ENCODE results near the gene CLP1. TPM values are rescaled to one million over a fixed set of nuclear protein-coding genes. Genes with fewer than 3 reads are reported as not detected.
A peak's percentile ranks its signal among the peaks of the same experiment; 100 is the strongest.
"Not testable (repeated sequence)": the region's sequence is repeated elsewhere in the genome, so short reads cannot be mapped to it uniquely, and the experiment has no call there.

CLP1 gene
- total RNA-seq, 1 donor from 2014 or later, result 12.0 TPM

DNA sequence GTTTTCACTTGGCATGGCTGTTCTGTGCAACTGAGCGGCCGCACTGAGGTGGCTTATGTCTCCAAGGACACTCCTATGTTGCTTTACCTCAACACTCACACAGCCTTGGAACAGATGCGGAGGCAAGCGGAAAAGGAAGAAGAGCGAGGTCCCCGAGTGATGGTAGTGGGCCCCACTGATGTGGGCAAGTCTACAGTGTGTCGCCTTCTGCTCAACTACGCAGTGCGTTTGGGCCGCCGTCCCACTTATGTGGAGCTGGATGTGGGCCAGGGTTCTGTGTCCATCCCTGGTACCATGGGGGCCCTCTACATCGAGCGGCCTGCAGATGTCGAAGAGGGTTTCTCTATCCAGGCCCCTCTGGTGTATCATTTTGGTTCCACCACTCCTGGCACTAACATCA lies 2.1 kb downstream of the CLP1 start:
- DNase-seq (ENCODE audit: low spot score), result no peak

DNA sequence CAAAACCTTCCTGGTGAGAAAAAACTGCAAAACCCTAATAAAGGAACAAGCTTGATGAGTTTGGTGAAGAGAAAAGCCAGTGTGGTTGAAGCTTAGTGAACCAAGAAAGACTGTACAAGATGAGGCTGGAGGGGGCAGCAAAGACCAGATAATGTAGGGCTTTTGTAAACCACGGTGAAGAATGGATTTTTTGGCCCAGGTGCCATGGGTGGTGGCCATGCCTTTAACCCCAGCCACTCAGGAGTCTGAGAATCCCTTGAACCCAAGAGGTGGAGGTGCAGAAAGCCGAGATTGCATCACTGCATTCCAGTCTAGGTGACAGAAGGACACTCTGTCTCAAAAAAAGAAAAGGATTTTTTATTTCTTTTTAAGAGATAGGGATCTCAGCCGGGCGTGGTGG lies 5.3 kb downstream of the CLP1 start:
- DNase-seq (ENCODE audit: low spot score), result no peak

DNA sequence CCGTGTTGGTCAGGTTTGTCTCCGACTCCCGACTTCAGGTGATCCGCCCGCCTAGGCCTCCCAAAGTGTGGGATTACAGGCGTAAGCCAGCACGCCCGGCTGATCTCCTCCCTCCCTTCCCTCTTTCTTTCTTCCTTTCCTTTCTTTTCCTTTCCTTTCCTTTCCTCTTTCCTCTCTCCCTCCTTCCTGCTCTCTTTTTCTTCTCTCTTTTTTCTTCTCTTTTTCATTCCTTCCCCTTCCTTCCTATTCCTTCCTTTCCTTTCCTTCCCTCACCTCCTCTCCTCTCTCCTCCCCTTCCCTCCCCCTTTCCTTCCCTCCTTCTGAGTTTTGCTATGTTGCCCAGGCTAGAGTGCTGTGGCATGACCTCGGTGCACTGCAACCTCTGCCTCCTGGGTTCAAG lies 6.4 kb downstream of the CLP1 start:
- DNase-seq (ENCODE audit: low spot score), result no peak

DNA sequence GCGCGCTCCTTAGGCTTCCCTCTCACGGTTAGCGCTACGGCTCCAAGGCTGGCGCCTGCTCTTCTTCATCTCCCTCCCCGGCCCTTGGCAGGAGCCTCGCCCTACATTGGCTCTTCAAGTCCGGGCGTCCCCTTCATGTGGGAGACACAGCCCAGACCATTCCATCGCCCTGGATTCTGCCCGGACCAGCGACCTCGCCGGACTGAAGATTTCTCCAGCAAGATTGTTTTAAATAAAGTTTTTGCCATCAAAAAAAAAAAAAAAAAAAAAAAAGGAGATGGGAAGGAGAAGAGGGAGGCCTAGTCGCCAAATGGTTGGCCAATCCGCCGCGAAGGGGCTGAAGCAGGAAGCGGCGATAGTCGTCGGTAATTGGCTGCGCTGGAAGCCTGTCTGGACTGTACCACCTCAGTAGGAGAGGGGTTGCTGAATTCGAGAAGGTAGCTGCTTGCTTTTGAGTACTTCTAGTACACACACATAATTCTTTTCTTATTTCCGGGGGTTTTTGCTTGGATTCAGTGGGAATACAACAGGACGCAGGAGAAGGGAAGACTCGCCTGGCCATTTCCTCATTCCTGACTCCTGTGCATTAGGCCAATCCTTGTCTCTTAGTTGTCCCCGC lies 9.7 kb downstream of the CLP1 start:
- peak; percentile 97 for DNase-seq (ENCODE audit: low spot score)

DNA sequence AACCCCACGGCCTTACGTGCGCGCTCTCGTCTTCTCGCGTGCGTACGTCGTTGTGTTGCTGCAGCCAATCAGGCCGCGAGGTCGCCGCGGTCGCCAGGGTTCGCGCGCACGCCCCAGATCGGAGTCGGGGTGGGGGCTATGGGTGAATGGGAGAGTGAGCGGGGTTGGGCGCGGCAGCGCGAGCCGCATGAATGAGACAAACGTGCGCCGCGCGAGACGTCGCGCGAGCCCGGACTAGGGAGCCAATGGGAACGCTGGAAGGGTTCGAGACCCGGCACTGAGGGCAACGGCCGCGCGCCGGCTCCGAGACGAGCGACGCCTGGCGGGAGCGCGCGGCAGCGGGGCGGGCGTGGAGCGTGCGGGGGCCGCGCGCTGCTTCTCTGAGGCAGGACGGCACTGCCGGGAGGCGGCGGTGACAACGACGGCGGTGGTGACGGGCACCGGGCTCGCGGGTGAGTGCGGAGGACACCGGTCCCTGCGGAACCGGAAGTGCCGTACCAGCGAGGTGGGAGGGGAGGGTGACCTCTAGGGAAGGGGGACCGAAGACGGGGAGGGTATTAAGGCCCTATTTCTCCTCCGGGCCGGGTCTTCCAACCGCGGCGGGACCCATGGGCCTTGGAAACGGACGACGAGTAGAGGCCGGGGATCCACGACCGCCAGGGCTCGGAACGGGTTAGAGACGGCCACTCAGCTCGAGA lies 10.3 kb downstream of the CLP1 start, which contains the start of gene ZDHHC5:
Gene ZDHHC5 (plus strand): TSS at position 379 of the 698 bp plus-strand sequence. CDS start 4,977 bp downstream, outside the sequence.
- DNase-seq (ENCODE audit: low spot score), result peak; percentile 99

DNA sequence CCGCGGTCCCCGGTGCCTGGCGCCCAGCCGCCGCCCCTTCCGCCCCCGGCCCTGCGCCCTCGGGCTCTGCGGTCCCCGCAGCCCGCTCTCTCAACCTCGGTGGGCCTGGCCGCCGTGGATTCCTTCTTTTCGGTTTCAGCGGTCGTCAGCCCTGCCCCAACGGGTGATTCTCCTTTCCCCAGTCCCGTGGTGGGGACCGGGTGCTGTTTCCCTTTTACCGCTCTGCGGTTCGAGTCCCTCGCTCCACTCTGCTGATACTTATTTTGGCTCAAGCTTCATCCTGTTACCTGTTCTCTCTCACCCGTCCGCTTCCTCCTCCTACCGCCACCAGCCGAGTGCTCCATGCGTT lies 10.8 kb downstream of the CLP1 start:
- DNase-seq (ENCODE audit: low spot score), result no peak

DNA sequence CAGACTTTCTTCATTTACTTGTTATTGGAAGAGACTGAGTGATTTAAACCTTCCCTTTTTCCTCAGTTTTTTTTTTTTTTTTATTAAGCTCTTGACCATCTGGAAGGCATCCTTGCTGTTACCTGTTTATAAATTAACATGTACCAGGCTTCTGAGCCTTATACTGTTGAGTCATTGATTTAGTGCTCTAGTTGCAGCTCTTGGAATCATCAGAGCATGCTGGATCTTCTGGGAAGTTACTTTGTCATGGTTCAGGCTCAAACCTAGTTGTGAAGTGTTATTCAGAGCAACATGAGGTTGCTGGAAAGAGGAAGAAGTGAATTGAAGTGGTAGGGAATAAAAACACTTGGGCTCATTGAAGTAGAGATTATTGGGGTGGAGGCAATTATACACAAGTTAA lies 16.7 kb downstream of the CLP1 start:
- no peak for DNase-seq (ENCODE audit: low spot score)

DNA sequence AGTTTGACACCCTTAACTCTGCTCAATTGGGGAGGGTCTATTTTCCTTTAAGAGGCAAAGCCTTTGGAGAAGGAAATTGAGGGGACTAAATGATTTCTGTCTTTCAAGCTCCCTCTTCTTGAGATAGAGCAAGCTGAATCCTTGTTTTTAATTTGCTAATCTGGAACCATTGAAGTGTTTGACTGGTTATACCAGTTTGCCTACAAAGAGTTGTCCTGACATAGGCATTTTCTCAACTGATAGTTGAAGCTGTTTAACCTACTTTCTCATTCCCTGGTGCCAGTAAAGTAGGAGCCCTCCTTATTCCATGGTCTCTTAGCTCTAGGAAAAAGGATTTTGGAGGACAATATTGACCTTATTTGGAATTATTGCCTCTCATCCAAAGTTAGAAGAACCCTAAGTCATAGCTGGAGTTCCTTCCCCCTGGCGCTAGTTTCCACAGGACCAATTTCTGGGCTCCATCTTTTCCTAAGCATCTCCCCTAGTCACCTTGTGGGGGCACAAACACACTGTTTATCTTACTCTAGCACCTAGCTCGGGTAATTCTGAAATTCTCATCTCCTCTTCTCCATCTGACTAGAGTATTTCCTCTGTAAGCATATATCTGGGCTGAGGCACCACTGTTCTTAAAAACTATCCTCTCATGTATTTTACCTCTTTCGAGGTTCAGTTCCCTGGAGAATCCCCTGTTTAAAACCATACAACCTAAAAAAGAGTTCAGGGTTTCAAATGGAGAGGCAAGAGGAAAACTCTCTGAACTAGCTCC lies 17.8 kb downstream of the CLP1 start:
- no peak for DNase-seq (ENCODE audit: low spot score)

DNA sequence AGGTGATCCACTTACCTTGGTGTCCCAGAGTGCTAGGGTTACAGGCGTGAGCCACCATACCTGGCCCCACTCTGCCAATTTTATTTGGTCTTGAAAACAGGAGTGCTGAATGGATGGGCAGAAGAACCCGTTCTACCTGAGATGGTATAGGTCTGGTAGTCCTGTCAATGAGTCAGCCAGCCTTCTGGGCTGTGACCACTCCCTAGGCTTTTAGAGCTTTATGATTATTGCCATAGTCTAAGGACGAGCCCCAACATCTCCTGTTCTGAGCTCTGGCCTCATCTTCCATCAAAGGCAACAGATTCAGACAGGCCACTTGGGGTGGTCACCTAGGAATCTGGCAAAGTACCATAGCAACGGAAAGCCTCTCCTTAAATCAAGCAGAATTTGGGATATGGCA lies 21.8 kb downstream of the CLP1 start:
- DNase-seq (ENCODE audit: low spot score), result no peak

DNA sequence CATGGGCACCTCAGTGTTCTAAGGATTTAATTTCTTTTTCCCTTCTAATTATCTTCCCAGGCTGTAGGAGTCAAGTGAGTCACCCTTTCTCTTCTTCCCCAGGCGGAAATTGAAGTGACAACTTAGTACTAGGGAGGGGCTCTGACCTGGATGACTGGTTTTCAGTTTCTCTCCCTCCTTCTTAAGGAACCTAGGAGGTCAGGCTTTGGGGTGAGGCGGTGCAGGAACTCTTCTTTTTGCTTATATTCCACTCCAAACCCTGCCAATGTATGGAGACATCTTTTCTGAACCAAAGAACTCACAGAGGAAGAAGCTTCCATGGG lies 23.0 kb downstream of the CLP1 start:
- DNase-seq (ENCODE audit: low spot score), result no peak

DNA sequence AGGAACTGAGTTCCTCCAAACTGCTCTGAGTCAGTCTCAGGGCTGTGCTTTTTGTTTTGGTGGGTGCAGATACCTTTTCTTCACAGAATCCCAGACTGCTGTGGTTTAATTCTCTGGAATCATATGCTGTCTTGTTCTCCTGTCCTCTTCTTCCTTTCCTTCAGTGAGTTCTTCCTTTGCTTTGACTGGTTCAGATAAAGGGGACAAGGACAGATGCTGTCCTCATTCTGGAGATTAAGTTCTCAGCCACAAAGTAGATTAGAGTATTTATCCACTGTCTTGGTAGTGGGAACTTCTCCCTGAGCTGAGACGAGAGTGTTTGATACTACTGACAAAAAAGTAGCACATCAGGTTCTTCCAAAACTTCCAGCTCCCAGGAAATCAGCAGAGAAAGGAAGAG lies 23.6 kb downstream of the CLP1 start:
- DNase-seq (ENCODE audit: low spot score), result no peak

DNA sequence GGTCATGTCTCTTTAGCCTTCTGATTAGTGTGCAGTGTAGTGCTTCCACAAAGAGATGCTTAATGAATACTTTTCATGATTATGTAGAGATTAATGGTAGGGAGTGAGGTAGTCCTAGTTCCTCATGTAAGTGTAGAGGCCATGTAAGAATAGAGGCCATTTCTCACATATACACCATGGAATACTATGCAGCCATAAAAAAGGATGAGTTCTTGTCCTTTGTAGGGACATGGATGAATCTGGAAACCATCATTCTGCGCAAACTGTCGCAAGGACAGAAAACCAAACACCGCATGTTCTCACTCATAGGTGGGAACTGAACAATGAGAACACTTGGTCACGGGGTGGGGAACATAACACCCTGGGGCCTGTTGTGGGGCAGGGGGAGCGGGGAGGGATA lies 32.9 kb downstream of the CLP1 start:
- not testable (repeated sequence) for DNase-seq (ENCODE audit: low spot score)

DNA sequence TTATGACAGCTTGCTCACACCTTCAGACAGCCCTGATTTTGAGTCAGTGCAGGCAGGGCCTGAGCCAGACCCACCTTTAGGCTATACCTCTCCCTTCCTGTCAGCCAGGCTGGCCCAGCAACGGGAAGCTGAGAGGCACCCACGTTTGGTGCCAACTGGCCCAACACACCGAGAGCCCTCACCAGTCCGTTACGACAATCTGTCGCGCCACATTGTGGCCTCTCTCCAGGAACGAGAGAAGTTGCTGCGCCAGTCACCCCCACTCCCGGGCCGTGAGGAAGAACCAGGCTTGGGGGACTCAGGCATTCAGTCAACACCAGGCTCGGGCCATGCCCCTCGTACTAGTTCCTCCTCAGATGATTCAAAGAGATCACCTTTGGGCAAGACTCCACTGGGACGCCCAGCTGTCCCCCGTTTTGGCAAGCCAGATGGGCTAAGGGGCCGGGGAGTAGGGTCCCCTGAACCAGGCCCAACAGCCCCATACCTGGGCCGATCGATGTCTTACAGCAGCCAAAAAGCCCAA lies 41.3 kb downstream of the CLP1 start:
- DNase-seq (ENCODE audit: low spot score), result no peak

DNA sequence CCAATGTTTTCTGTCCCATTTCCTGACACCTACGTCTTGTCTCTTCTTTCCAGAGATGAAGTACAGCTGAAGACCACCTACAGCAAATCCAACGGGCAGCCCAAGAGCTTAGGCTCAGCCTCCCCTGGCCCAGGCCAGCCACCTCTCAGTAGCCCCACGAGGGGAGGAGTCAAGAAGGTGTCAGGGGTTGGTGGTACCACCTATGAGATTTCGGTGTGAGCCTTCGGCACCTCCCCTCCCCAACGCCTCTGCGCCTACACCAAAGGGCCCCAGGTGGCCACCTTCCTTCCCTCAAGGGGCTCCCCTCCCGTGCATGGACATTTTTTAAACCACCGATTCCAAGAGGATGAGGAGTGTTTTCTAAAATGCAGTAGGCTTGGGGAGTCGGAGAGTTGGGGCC lies 42.3 kb downstream of the CLP1 start:
- DNase-seq (ENCODE audit: low spot score), result no peak

DNA sequence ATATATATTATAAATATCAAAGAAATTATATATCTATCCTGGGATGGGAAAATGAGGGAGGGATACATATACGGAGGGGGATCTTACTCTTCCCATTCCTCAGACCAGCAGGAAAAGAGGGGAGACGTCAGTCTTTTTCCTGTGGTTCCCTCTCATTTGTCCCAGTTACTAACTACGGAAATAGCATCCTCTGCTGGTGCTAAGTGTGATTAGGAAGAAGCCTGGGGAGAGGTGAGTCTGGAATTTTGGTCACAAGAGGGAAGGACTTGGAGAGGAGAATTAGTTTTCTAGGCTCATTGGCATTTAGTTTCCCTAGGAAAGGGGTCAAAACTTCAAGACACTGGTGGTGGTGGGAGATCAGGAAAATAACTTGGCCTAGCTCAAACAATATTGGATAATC lies 42.9 kb downstream of the CLP1 start:
- DNase-seq (ENCODE audit: low spot score), result no peak

DNA sequence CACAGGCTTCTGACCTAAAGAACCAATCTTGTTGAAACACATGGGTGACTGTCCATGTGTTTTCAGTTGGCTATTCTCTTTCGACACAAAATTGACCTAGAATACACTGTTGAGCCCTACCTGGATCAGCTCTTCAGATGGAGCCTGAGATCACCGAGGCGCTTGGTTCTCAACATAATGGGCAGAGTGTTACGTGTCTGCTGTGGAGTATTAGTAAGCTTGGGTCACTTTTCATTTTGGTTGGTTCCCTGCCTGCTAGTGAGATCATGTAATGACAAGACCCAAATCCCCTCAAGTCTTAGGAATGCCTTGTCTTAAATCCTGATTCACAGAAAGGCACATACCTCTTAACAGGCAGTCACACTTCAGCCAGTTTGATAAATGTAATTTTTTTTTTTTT lies 45.8 kb downstream of the CLP1 start:
- no peak for DNase-seq (ENCODE audit: low spot score)

DNA sequence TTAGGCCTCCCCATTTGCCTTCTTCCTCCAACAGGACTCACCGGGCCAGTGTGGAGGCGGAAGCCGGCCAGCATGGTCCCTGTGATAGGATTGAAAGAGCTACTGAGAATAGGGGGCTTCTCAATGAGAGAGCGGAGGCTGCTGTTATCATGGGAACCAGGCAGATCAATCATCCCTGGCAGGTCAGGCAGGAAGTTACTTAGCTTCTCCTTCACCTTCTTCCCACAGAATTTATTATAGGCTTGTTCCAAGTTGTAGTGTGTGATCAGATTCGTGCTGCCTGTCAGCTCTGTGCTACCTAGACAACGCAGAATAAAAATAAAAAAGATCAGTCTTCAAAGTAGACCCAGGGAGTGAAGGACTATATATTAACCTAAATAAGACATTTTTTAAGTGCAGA lies 47.4 kb downstream of the CLP1 start:
- DNase-seq (ENCODE audit: low spot score), result no peak

DNA sequence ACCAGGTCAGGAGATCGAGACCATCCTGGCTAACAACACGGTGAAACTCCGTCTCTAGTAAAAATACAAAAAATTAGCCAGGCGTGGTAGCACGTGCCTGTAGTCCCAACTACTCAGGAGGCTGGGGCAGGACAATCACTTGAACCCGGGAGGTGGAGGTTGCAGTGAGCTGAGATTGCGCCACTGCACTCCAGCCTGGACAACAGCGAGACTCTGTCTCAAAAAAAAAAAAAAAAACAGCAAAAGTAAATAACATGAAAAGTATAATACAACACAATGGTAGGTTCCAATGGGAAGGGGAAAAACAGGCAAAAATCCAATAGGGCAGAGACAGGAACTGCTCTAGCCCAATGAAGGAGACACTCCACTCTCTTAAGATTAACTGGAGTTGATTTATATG lies 47.9 kb downstream of the CLP1 start:
- not testable (repeated sequence) for DNase-seq (ENCODE audit: low spot score)

DNA sequence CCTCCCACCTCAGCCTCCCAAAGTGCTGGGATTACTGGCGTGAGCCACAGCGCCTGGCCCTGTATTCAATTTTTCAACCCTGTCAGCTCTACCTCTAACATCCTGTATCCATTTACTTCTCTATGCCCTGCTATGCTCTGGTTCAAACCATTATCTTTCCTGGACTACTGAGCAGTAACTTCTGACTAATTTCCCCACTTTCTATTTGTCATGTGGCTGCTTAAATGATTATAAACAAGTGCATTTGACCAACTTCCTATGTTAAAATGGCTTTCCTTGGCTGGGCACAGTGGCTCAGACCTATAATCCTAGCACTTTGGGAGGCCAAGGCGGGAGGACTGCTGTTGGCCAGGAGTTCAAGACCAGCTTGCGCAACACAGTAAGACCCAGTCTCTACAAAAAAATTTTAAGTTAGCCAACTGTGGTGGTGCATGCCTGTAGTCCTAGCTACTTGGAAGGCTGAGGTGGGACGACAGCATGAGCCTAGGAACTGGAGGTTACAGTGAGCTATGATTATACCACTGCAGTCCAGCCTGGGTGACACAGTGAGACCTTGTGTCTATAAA lies 52.3 kb downstream of the CLP1 start:
- no peak for DNase-seq (ENCODE audit: low spot score)
